T-helper 1 cell treated with Interleukin-12 subunit alpha and Interleukin-12 subunit beta and Interleukin-4 antibody, amounts not matched to agents 30 μg/mL and 1 μg/mL, for 36 hours (primary cell): Measurements from ENCODE around the gene TCEAL4.

Source experiments
- H3K27ac Mint-ChIP-seq: one replicate; pipeline ENCODE4 v1.8.0; 2021; ENCODE audit warnings: mild to moderate bottlenecking, mixed read lengths
- H3K27me3 Mint-ChIP-seq: one replicate; pipeline ENCODE4 v1.8.0; 2021; ENCODE audit warnings: low read depth, mixed read lengths
- H3K36me3 Mint-ChIP-seq: one replicate; pipeline ENCODE4 v1.8.0; 2021; ENCODE audit warnings: low read depth, mixed read lengths
- H3K4me1 Mint-ChIP-seq: one replicate; pipeline ENCODE4 v1.8.0; 2021; ENCODE audit warnings: low read depth, mixed read lengths
- H3K4me3 Mint-ChIP-seq: one replicate; pipeline ENCODE4 v1.8.0; 2021; ENCODE audit warnings: mild to moderate bottlenecking, moderate library complexity, mixed read lengths
- H3K9me3 Mint-ChIP-seq: one replicate; pipeline ENCODE4 v1.8.0; 2021; ENCODE audit warnings: mixed read lengths

The TCEAL4 gene

DNA sequence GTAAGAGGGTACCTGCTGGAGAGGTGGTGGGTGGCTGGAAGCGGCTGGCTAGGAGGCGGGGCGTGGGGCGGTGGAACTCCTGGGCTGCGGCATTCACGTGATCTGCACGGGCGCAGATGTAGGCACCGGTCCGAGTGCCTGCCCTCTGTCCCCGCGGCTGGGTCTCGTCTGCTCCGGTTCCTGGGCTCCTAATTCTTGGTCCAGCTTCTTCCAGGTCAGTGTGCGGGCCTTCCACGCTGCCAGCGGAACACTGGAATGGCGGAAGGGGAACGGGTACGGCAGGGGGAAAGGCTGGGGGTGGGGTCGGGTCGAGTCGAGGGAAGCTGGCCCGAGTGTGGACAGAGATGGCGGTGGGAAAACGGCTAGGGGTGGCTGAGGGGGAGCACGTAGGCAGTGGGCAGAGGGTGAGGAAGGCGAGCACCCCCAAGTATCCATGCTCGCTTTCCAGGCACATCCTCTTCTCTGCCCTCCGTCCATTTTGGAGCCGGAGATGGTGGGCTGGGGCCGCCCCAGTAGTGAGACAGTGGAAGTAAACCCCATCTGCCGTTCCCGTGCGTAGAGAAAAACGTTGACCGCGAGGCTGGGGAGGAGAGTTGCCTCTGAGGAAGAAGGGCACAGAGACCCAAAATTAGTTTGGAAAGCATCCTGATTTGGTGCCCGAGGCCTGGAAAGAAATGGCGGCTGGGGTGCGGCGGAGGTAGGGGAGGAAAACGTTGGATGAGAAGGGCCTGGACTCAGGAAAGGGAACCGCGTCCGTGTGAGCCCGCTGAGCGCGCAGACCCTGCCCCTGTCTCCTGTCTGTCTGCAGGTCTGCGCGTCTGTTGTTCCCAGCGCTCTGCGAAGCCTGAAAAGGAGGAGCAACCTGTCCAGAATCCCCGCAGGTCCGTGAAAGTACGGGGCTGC is at the start of gene TCEAL4:
Gene TCEAL4, plus strand, starts transcription at position 105 of the 903 bp plus-strand sequence. CDS start 1,161 bp downstream, outside the sequence.
- no peaks in the 10 kb centered on the region for H3K9me3 Mint-ChIP-seq
- peaks cover 4% of the 10 kb centered on the region for H3K4me1 Mint-ChIP-seq
- H3K27me3 Mint-ChIP-seq: peaks cover 24% of the 10 kb centered on the region
- peak within 1 kb of the TSS; percentile 72 for H3K4me3 Mint-ChIP-seq
- H3K27ac Mint-ChIP-seq: no peak within 1 kb of the TSS
- H3K36me3 Mint-ChIP-seq: no peaks in the 10 kb centered on the region

DNA sequence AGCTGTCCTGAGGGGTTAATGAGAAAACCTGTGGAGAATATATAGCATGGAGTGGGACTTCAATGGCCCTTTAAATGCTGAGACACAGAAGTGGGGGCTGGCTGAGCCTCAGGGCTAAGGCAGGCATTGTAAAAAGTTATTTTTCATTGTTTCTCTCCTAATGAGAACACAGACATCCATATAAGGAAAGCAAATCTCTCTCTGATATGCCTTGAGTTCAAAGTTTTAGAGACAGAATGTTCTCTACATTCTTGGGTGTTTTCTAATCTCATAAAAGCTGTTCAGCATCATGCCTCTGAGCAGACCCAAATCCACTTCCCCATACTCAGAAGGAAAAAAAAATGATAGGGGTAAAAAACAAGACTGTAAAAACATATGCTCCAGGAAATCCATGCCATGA is 49.2 kb upstream of the TCEAL4 start:
- Mint-ChIP-seq H3K4me1 (peaks cover 6% of the 10 kb centered on the region), H3K36me3 (no peaks in the 10 kb centered on the region), H3K9me3 (no peaks in the 10 kb centered on the region), H3K27me3 (peaks cover 9% of the 10 kb centered on the region), H3K27ac (no peak overlapping the region), H3K4me3 (no peak overlapping the region)

DNA sequence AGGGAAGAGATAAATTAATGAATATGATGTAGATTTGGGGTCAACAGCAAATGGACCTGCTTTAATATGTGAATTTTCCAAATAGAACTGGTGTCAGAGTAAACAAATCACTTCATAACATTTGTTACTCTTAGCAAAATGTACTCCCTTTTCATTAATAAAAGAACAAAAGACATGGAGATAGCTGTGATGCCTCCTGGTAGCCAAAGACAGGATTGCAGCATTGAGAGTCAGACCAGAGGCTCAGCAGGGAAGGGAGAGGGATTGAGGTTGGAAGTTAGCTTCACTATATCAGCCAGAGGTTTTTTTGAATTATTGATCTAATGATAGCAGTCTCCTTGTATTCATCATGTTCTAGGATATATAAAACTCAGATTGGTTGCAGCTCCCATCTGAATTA is 48.6 kb upstream of the TCEAL4 start:
- Mint-ChIP-seq H3K27me3 (peaks cover 9% of the 10 kb centered on the region), H3K4me1 (peaks cover 6% of the 10 kb centered on the region), H3K4me3 (no peak overlapping the region), H3K36me3 (no peaks in the 10 kb centered on the region), H3K9me3 (no peaks in the 10 kb centered on the region), H3K27ac (no peak overlapping the region)

DNA sequence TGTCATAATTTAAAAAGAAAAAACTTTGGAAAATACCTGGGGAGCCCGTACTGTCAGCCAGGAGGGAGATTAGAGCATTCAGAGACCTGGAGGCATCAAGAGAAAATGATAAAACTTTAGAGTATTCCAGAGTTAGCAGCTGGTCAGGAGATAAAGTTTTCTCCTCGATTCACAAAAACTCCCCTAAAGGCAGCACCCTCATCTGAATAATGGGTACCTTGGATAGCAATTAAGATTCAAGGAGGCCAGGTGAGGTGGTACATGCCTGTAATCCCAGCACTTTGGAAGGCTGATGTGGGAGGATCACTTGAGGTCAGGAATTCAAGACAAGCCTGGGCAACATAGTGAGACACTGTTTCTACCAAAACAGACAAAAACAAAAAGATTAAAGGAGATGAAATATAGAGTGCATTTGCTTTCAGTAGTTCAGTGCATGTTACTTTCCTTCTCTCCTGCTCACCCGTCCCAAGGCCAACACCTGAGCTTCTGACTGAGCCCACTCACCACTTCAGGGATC is 47.4 kb upstream of the TCEAL4 start:
- Mint-ChIP-seq H3K27ac (no peak overlapping the region), H3K4me3 (no peak overlapping the region), H3K9me3 (no peaks in the 10 kb centered on the region), H3K36me3 (no peaks in the 10 kb centered on the region), H3K27me3 (peaks cover 9% of the 10 kb centered on the region), H3K4me1 (peaks cover 6% of the 10 kb centered on the region)

DNA sequence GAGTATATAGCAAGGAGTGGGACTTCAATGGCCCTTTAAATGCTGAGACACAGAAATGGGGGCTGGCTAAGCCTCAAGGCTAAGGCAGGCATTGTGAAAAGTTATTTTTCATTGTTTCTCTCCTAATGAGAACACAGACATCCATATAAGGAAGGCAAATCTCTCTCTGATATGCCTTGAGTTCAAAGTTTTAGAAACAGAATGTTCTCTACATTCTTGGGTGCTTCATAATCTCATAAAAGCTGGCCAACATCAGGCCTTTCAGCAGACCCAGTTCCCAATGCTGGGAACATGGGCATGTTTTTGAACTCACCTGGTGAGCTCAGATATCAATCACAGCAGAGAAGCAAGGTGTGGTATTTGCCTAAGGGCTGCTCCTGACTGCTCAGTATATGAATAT is 46.6 kb upstream of the TCEAL4 start:
- no peaks in the 10 kb centered on the region for H3K36me3 Mint-ChIP-seq
- no peak overlapping the region for H3K27ac Mint-ChIP-seq
- H3K27me3 Mint-ChIP-seq: peaks cover 4% of the 10 kb centered on the region
- no peaks in the 10 kb centered on the region for H3K9me3 Mint-ChIP-seq
- H3K4me3 Mint-ChIP-seq: no peak overlapping the region
- peaks cover 3% of the 10 kb centered on the region for H3K4me1 Mint-ChIP-seq

DNA sequence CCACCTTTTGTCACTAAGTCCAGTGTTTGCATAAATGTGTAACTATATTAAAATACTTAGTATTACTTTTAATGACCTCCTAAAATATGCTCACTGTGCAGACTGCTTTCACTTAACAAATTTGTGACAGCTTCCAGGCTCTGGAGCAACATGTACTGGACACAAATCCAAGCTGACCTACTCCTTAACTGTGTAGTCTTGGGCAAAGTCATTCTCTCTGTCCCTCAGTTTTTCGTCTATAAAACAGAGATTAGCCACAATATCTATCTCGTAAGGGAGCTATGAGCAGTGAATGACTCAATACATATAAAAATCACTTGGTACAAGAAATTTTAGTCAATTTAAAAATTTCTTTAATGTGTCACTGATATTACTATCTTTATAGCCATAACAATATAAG is 45.6 kb upstream of the TCEAL4 start:
- H3K4me3 Mint-ChIP-seq: no peak overlapping the region
- no peak overlapping the region for H3K27ac Mint-ChIP-seq
- no peaks in the 10 kb centered on the region for H3K9me3 Mint-ChIP-seq
- no peaks in the 10 kb centered on the region for H3K4me1 Mint-ChIP-seq
- H3K36me3 Mint-ChIP-seq: no peaks in the 10 kb centered on the region
- H3K27me3 Mint-ChIP-seq: no peaks in the 10 kb centered on the region

DNA sequence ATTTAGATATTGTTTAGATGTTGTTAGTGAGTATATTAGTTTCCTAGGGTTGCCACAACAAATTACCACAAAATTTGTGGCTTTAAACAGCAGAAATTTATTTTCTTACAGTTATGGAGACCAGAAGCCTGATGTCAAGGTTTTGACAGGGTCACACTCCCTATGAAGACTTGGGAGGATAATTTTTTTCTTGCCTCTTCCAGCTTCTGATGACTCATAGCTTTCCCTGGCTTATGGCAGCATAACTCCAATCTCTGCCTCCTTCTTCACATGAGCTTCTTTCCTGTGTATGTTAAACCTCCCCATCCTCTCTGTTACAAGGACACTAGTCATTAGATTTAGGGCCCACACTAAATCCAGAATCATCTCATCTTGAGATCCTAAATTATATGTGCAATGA is 45.2 kb upstream of the TCEAL4 start:
- no peaks in the 10 kb centered on the region for H3K9me3 Mint-ChIP-seq

DNA sequence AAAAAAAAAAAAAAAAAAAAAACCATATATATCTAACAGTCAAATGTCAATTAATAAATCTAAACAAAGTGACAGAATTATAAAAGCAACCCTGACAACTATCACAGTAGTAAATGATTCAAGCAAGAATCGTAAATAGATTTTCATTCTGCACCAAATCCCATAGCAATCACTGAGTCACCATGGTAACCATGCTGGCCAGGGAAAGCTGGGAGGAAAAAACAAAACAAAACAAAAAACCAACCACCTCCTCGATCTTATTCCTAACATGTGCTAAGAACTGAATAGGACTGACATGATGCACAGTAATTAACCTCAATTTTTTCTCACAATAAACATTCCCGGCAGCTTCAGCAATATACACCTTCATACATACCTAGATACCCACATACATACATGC is 35.4 kb upstream of the TCEAL4 start:
- peaks cover 3% of the 10 kb centered on the region for H3K4me1 Mint-ChIP-seq
- no peak overlapping the region for H3K27ac Mint-ChIP-seq
- H3K4me3 Mint-ChIP-seq: no peak overlapping the region
- no peaks in the 10 kb centered on the region for H3K27me3 Mint-ChIP-seq
- H3K36me3 Mint-ChIP-seq: no peaks in the 10 kb centered on the region
- H3K9me3 Mint-ChIP-seq: no peaks in the 10 kb centered on the region

More for the DNA sequence above, 45.2 kb upstream of the TCEAL4 start:
- no peak overlapping the region for H3K27ac Mint-ChIP-seq
- no peak overlapping the region for H3K4me3 Mint-ChIP-seq
- H3K4me1 Mint-ChIP-seq: no peaks in the 10 kb centered on the region
- no peaks in the 10 kb centered on the region for H3K27me3 Mint-ChIP-seq
- no peaks in the 10 kb centered on the region for H3K36me3 Mint-ChIP-seq

DNA sequence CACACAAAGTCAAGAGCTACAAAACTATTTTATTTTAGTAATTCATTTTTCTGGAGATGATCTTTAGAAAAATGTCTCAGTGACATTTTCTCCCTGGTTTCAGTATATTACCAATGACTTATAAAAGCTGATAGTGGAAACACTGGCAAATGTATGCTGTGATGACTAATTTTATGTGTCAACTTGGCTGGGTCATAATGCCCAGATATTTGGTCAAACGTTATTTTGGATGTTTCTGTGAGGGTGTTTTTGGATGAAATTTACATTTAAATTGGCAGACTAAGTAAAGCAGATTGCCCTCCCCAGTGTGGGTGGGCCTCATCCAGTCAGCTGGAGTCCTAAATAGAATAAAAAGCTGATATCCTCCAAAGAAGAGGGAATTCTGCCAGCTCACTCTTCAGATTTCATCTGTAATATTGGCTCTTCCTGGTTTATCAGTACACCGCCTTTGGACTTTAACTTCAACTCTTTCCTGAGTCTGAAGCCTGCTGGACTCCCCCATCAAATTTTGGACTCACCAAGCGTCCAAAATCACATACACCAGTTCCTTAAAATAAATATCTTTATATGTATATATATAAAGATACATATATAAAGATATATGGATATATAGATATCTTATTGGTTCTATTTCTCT is 34.8 kb upstream of the TCEAL4 start:
- no peaks in the 10 kb centered on the region for H3K36me3 Mint-ChIP-seq
- H3K4me1 Mint-ChIP-seq: peaks cover 3% of the 10 kb centered on the region
- no peaks in the 10 kb centered on the region for H3K9me3 Mint-ChIP-seq
- H3K4me3 Mint-ChIP-seq: no peak overlapping the region
- no peak overlapping the region for H3K27ac Mint-ChIP-seq
- H3K27me3 Mint-ChIP-seq: no peaks in the 10 kb centered on the region

DNA sequence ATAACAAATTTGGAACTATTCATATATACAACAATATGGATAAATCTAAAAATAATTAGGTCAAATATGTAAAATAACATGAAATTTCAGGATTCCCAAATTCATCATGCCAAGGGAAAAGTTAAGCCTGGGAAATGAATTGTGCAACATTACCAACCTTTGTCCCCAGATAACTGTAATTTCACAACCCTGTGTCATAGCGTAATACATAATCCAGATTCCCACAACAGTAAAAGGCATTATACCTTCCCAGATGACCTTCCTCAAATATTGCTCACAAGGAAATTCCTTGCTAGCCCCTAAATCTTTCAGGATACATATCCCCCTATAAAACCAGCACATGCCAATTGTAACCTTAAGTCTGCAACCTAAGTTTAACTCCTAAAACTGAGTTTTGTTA is 33.1 kb upstream of the TCEAL4 start:
- Mint-ChIP-seq H3K4me3 (no peak overlapping the region), H3K4me1 (peaks cover 3% of the 10 kb centered on the region), H3K27ac (no peak overlapping the region), H3K27me3 (peaks cover 7% of the 10 kb centered on the region), H3K36me3 (no peaks in the 10 kb centered on the region), H3K9me3 (no peaks in the 10 kb centered on the region)

DNA sequence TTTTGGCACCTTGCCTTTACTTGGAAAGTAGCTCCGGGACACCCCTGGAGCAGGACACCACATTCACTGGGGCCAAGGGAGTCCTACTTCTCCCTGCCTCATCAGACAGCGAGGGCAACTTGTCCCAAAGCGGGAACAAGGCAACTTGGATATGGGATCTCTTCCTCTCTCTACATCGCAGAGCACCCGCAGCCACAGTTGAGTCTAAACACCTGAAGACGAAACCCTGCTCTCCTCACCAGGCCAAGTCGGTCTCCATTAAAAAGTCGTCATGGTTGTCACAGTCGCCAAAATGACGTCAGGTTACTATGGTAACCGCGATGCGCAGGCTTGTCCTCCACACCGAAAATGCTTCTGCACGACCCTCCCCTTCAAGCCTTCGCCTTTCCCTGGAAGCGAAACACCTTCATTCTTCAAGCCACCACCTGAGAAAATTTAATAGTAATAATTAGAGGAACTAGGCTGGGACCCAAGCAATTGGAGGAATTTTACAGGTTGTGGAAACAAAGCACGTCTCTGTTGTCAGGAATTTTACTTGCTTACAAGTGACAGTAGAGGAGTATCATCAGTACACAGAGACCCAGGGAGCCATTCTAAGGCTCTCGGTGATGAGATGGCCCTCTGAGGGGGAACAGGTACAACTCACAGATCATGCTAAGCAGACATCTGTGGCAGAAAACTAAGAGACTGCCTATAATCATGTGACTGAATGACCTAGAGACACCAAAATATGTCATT is 30.5 kb upstream of the TCEAL4 start:
- Mint-ChIP-seq H3K27me3 (peaks cover 7% of the 10 kb centered on the region), H3K36me3 (no peaks in the 10 kb centered on the region), H3K4me1 (peaks cover 3% of the 10 kb centered on the region), H3K4me3 (peak overlapping the region; percentile 78), H3K27ac (peak overlapping the region; percentile 75), H3K9me3 (no peaks in the 10 kb centered on the region)

DNA sequence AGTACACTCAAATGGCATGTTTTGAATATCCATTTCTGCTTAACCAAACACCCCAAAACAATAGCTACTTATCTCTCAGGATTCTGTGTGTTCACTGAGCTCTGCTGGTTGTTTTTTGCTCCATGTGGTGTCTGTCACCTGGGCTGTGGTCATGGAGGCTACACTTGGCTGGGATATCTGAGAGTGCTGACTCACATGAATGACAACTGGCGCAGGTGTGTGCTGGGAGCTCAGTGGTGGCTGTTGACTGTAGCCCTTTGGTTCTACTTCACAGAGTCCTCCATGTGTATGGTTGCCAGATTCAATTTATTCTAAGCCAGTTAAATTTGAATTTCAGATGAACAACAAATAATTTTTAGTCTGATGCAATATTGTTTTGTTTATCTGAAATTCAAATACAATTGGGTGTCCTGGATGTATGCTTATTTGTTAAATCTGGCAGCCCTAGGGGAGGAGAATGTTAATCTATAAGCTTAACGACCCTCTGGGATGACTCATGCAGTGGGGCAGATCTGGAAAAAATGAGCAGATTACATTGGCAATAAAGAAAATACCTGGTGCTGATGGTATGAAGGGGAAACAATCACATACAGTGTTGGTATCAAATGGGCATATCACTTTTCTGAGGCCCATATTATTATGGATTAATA is 28.2 kb upstream of the TCEAL4 start:
- peaks cover 7% of the 10 kb centered on the region for H3K27me3 Mint-ChIP-seq
- no peaks in the 10 kb centered on the region for H3K9me3 Mint-ChIP-seq
- H3K4me3 Mint-ChIP-seq: no peak overlapping the region
- peaks cover 3% of the 10 kb centered on the region for H3K4me1 Mint-ChIP-seq
- H3K36me3 Mint-ChIP-seq: no peaks in the 10 kb centered on the region
- no peak overlapping the region for H3K27ac Mint-ChIP-seq

DNA sequence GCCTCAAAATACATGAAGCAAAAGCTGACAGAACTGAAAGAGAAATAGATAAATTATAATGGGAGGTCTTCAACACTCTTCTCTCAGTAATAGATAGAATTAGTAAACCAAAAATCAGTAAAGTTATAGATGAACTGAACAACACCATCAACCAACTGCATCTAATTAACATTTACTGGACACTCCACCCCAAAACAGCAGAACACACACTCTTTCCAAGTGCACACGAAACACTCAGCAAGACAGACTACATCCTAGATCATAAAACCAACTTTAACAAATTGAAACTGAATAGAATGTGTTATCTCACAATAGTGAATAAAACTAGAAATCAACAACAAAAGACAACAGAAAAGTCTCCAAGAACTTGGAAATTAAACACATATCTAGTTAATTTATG is 25.1 kb upstream of the TCEAL4 start:
- Mint-ChIP-seq H3K4me1 (no peaks in the 10 kb centered on the region), H3K27ac (no peak overlapping the region), H3K9me3 (no peaks in the 10 kb centered on the region), H3K4me3 (no peak overlapping the region), H3K36me3 (no peaks in the 10 kb centered on the region), H3K27me3 (peaks cover 11% of the 10 kb centered on the region)

DNA sequence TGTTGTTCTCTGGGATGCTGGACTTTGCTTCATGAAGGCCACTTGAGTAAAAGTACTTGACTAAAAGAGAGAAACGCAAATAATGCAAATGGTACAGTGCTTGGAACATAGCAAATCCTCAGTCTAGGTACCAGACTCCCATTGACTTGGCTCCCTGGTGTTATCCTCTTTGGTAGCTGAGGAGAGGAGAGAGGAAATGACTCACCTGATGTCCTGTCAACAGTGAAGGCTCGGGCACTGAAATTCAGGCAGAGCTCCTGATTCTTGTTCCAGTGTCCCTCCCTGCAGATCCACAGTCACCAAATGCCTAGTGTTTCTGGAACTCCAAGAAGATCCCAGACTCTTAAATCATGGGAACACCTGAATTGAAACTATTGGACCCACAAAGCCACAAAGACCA is 22.5 kb upstream of the TCEAL4 start:
- Mint-ChIP-seq H3K4me3 (no peak overlapping the region), H3K27ac (no peak overlapping the region), H3K9me3 (no peaks in the 10 kb centered on the region), H3K4me1 (no peaks in the 10 kb centered on the region), H3K27me3 (peaks cover 4% of the 10 kb centered on the region), H3K36me3 (no peaks in the 10 kb centered on the region)
